ENCODE measurements around the gene RNF121.
"Not testable (repeated sequence)": the region's sequence is repeated elsewhere in the genome, so short reads cannot be mapped to it uniquely, and the experiment has no call there.

The RNF121 gene

DNA sequence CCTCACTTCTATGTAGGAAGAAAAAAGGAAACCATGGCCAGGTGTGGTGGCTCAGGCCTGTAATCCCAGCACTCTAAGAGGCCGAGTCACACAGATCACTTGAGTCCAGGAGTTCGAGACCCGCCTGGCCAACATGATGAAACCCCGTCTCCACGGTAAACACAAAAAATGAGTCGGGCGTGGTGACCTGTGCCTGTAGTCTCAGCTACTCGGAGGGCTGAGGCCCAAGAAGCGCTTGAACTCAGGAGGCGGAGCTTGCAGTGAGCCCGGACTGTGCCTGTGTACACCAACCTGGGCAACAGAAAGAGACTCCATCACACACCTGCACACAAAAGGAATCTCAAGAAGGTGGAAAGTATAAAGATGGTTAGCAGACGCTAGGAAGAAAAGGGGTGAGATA lies 32.9 kb upstream of the RNF121 start:
- no peaks in the 10 kb centered on the region for H3K9me3 ChIP-seq (replicated peaks; ENCODE audit: insufficient read depth, low read length)
- H2AFZ ChIP-seq (ENCODE audit: low read length) = no peak overlapping the region
- no peak overlapping the region for H3K4me3 ChIP-seq (ENCODE audit: low read length)
- no peaks in the 10 kb centered on the region for H3K4me1 ChIP-seq (ENCODE audit: low read length)
- DNase-seq = no peak
- no peaks in the 10 kb centered on the region for H4K20me1 ChIP-seq (ENCODE audit: insufficient read depth, low read length)
- TF ChIP-seq, protein P1, sequence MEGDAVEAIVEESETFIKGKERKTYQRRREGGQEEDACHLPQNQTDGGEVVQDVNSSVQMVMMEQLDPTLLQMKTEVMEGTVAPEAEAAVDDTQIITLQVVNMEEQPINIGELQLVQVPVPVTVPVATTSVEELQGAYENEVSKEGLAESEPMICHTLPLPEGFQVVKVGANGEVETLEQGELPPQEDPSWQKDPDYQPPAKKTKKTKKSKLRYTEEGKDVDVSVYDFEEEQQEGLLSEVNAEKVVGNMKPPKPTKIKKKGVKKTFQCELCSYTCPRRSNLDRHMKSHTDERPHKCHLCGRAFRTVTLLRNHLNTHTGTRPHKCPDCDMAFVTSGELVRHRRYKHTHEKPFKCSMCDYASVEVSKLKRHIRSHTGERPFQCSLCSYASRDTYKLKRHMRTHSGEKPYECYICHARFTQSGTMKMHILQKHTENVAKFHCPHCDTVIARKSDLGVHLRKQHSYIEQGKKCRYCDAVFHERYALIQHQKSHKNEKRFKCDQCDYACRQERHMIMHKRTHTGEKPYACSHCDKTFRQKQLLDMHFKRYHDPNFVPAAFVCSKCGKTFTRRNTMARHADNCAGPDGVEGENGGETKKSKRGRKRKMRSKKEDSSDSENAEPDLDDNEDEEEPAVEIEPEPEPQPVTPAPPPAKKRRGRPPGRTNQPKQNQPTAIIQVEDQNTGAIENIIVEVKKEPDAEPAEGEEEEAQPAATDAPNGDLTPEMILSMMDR (IDR thresholded peaks at IDR 0.05; ENCODE audit: low read length) = no peak
- TF ChIP-seq EZH2 (optimal IDR thresholded peaks at IDR 0.05; ENCODE audit: low read depth, low read length) (no peak), EZH2phosphoT487 (IDR thresholded peaks at IDR 0.05; ENCODE audit: low read length) (no peak)
- no peaks in the 10 kb centered on the region for H3F3A ChIP-seq (ENCODE audit: insufficient read depth, low read length)
- no peak overlapping the region for H3K9ac ChIP-seq (ENCODE audit: low read length)
- no peak overlapping the region for H3K4me2 ChIP-seq (ENCODE audit: low read depth, low read length)
- no peaks in the 10 kb centered on the region for H3K36me3 ChIP-seq (replicated peaks; ENCODE audit: insufficient read depth, low read length)
- H3K9me2 ChIP-seq (replicated peaks; ENCODE audit: insufficient read depth, low read length) = no peaks in the 10 kb centered on the region
- no peak overlapping the region for H3K27ac ChIP-seq (ENCODE audit: low read length)
- no peaks in the 10 kb centered on the region for H3K79me2 ChIP-seq (ENCODE audit: low read length)
- H3K27me3 ChIP-seq (replicated peaks; ENCODE audit: insufficient read depth, low read length) = no peaks in the 10 kb centered on the region

DNA sequence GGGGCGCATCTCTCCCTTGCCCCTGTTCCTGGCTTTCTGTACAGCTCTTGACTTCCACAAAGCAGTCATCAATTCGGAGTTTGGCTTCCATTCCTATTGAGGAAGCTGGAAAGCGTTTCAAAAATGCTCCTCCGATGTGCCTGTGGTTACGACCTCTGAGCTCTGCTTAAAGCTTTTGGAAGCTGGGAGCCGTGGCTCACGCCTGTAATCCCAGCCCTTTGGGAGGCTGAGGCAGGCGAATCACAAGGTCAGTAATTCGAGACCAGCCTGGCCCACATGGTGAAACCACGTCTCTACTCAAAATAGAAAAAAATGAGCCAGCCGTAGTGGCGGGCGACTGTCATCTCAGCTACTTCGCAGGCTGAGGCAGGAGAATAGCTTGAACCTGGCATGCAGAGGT lies 27.7 kb upstream of the RNF121 start:
- not testable (repeated sequence) for H3K9ac ChIP-seq (ENCODE audit: low read length); H3K4me2 ChIP-seq (ENCODE audit: low read depth, low read length); H4K20me1 ChIP-seq (ENCODE audit: insufficient read depth, low read length); H3K9me2 ChIP-seq (replicated peaks; ENCODE audit: insufficient read depth, low read length); H3F3A ChIP-seq (ENCODE audit: insufficient read depth, low read length); H3K4me1 ChIP-seq (ENCODE audit: low read length); H3K79me2 ChIP-seq (ENCODE audit: low read length); H3K9me3 ChIP-seq (replicated peaks; ENCODE audit: insufficient read depth, low read length); H3K36me3 ChIP-seq (replicated peaks; ENCODE audit: insufficient read depth, low read length); H3K4me3 ChIP-seq (ENCODE audit: low read length); DNase-seq; H2AFZ ChIP-seq (ENCODE audit: low read length); H3K27me3 ChIP-seq (replicated peaks; ENCODE audit: insufficient read depth, low read length); H3K27ac ChIP-seq (ENCODE audit: low read length)

DNA sequence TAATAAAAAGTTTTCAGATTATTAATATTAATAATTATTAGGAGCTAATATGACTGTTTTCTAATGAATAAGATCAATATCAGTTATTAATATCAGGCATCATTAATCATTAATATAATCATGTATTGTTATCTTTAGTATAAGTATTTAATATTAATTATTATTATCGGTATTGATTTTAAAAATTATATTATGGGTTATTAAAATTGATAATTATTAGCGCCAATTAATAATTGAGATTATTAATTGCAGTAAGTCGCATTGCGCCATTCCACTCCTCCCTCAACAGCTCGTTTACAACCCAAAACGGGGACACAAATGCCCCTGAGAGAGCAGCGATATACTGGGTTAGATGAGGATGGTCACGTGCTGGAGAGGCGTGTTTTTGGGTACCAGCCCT lies 20.6 kb upstream of the RNF121 start:
- DNase-seq = no peak
- no peaks in the 10 kb centered on the region for H3K9me3 ChIP-seq (replicated peaks; ENCODE audit: insufficient read depth, low read length)
- no peaks in the 10 kb centered on the region for H3K79me2 ChIP-seq (ENCODE audit: low read length)
- H3F3A ChIP-seq (ENCODE audit: insufficient read depth, low read length) = peaks cover 3% of the 10 kb centered on the region
- H3K4me3 ChIP-seq (ENCODE audit: low read length) = no peak overlapping the region
- no peaks in the 10 kb centered on the region for H3K9me2 ChIP-seq (replicated peaks; ENCODE audit: insufficient read depth, low read length)
- H3K27ac ChIP-seq (ENCODE audit: low read length) = no peak overlapping the region
- no peak overlapping the region for H3K9ac ChIP-seq (ENCODE audit: low read length)
- no peak overlapping the region for H3K4me2 ChIP-seq (ENCODE audit: low read depth, low read length)
- no peak overlapping the region for H2AFZ ChIP-seq (ENCODE audit: low read length)
- no peaks in the 10 kb centered on the region for H4K20me1 ChIP-seq (ENCODE audit: insufficient read depth, low read length)
- H3K36me3 ChIP-seq (replicated peaks; ENCODE audit: insufficient read depth, low read length) = no peaks in the 10 kb centered on the region
- peaks cover 9% of the 10 kb centered on the region for H3K4me1 ChIP-seq (ENCODE audit: low read length)
- no peaks in the 10 kb centered on the region for H3K27me3 ChIP-seq (replicated peaks; ENCODE audit: insufficient read depth, low read length)
- TF ChIP-seq, protein P1 (IDR thresholded peaks at IDR 0.05; ENCODE audit: low read length) = no peak
- no peak for TF ChIP-seq EZH2phosphoT487 (IDR thresholded peaks at IDR 0.05; ENCODE audit: low read length)
- TF ChIP-seq EZH2 (optimal IDR thresholded peaks at IDR 0.05; ENCODE audit: low read depth, low read length) = no peak

DNA sequence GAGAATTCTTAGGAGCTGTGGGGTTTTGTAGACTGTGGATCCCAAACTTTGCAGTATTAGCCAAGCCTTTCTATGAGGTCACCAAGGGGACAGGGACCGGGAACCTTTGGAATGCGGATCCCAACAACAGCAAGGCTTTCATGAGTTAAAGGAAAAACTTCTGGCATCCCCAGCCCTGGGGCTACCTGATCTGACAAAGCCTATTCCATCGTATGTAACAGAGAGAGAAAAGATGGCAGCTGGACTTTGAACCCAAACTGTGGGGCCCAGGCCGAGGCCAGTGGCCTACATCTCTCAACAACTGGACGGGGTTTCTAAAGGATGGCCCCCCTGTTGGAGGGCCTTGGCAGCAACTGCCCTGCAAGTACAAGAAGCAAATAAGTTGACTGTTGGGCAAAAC lies 18.1 kb upstream of the RNF121 start:
- not testable (repeated sequence) for H3K36me3 ChIP-seq (replicated peaks; ENCODE audit: insufficient read depth, low read length); H4K20me1 ChIP-seq (ENCODE audit: insufficient read depth, low read length); H2AFZ ChIP-seq (ENCODE audit: low read length); H3K27ac ChIP-seq (ENCODE audit: low read length); H3K27me3 ChIP-seq (replicated peaks; ENCODE audit: insufficient read depth, low read length); H3K4me2 ChIP-seq (ENCODE audit: low read depth, low read length); H3K9me2 ChIP-seq (replicated peaks; ENCODE audit: insufficient read depth, low read length); H3K79me2 ChIP-seq (ENCODE audit: low read length); H3K9me3 ChIP-seq (replicated peaks; ENCODE audit: insufficient read depth, low read length); H3K9ac ChIP-seq (ENCODE audit: low read length); H3K4me3 ChIP-seq (ENCODE audit: low read length); DNase-seq
- Histone ChIP-seq H3F3A (ENCODE audit: insufficient read depth, low read length) (peaks cover 15% of the 10 kb centered on the region), H3K4me1 (ENCODE audit: low read length) (peaks cover 24% of the 10 kb centered on the region)

DNA sequence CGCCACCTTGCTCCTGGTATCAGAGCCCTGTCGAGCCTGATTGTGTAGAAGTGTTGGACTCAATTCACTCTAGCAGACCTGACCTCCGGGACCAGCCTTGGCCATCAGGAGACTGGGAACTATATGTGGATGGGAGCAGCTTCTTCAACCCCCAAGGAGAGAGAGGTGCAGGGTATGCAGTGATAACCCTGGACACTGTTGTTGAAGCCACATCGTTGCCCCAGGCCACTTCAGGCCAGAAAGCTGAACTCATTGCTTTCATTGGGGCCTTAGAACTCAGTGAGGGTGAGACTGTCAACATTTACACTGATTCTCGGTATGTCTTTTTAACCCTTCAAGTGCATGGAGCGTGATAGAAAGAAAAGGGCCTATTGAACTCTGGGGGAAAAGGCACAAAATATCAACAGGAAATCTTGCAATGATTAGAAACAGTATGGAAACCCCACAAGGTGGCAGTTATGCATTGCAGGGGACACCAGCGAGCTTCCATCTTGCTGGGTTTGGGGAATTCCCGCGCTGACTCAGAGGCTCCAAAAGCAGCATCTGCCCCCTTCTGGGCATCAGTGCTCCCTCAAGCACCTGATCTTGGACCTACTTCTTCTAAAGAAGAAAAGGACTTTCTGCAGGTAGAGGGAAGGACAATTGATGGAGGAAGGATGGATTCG lies 17.4 kb upstream of the RNF121 start:
- H3K27me3 ChIP-seq (replicated peaks; ENCODE audit: insufficient read depth, low read length); H4K20me1 ChIP-seq (ENCODE audit: insufficient read depth, low read length); H3K36me3 ChIP-seq (replicated peaks; ENCODE audit: insufficient read depth, low read length); H3K9ac ChIP-seq (ENCODE audit: low read length); H3K79me2 ChIP-seq (ENCODE audit: low read length); H3K27ac ChIP-seq (ENCODE audit: low read length); H2AFZ ChIP-seq (ENCODE audit: low read length); H3K4me2 ChIP-seq (ENCODE audit: low read depth, low read length); H3K9me2 ChIP-seq (replicated peaks; ENCODE audit: insufficient read depth, low read length); H3K9me3 ChIP-seq (replicated peaks; ENCODE audit: insufficient read depth, low read length); H3K4me3 ChIP-seq (ENCODE audit: low read length): not testable (repeated sequence)
- Histone ChIP-seq H3K4me1 (ENCODE audit: low read length) (peaks cover 24% of the 10 kb centered on the region), H3F3A (ENCODE audit: insufficient read depth, low read length) (peaks cover 15% of the 10 kb centered on the region)
- DNase-seq = peak; percentile 15

DNA sequence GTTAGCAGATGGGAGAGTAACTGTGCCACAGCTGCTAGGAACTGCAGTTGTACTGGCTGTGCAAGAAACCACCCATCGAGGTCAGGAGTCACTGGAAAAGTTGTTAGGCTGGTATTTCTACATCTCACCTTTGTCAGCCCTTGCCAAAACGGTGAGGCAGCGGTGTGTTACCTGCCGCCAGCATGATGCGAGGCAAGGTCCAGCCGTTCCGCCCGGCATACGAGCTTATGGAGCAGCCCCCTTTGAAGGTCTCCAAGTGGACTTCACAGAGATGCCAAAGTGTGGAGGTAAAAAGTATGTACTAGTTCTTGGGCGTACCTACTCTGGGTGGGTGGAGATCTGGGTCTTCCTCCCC lies 16.9 kb upstream of the RNF121 start:
- not testable (repeated sequence) for H3K9me2 ChIP-seq (replicated peaks; ENCODE audit: insufficient read depth, low read length); H2AFZ ChIP-seq (ENCODE audit: low read length); H3K27me3 ChIP-seq (replicated peaks; ENCODE audit: insufficient read depth, low read length); H3K4me2 ChIP-seq (ENCODE audit: low read depth, low read length); DNase-seq; H3K4me3 ChIP-seq (ENCODE audit: low read length); H3K79me2 ChIP-seq (ENCODE audit: low read length); H3K9ac ChIP-seq (ENCODE audit: low read length); H3K27ac ChIP-seq (ENCODE audit: low read length); H3K36me3 ChIP-seq (replicated peaks; ENCODE audit: insufficient read depth, low read length); H3K9me3 ChIP-seq (replicated peaks; ENCODE audit: insufficient read depth, low read length); H4K20me1 ChIP-seq (ENCODE audit: insufficient read depth, low read length)
- Histone ChIP-seq H3F3A (ENCODE audit: insufficient read depth, low read length) (peaks cover 15% of the 10 kb centered on the region), H3K4me1 (ENCODE audit: low read length) (peaks cover 24% of the 10 kb centered on the region)

Data from MM.1S (cell line).